Upper lobe of left lung (tissue), 6 donors: ENCODE measurements around the gene SERPINB11. TPM values are rescaled to one million over a fixed set of nuclear protein-coding genes. Genes with fewer than 3 reads are reported as not detected.

Experiments used
- ATAC-seq, 2 donors: fragments of 200-7000 bp; cut with Tn5 transposase; one replicate each; pipeline ENCODE4 v1.9.1; 2022; ENCODE audit warnings: mild to moderate bottlenecking in 2 of 2, moderate library complexity in 2 of 2; ENCODE audit not compliant: low FRiP score in 2 of 2
- DNase-seq, 2 donors: peaks; one replicate each; pipeline ENCODE4 v3.0.0-alpha.2; 2019 to 2020
- H3K27ac ChIP-seq, 4 donors: fragments of 200-600 bp; sonication (generic); one replicate each; pipeline ENCODE4 v1.5.1; 2016 to 2019
- H3K27me3 ChIP-seq, 4 donors: fragments of 200-600 bp; sonication (generic); one replicate each; pipeline ENCODE4 v1.5.1; 2017 to 2019
- H3K36me3 ChIP-seq, 4 donors: fragments of 200-600 bp; sonication (generic); one replicate each; pipeline ENCODE4 v1.5.1; 2016 to 2019
- H3K4me1 ChIP-seq, 4 donors: fragments of 200-600 bp; sonication (generic); one replicate each; pipeline ENCODE4 v1.5.1; 2018 to 2019
- H3K4me3 ChIP-seq, 4 donors: fragments of 200-600 bp; sonication (generic); one replicate each; pipeline ENCODE4 v1.5.1; 2017 to 2019; ENCODE audit warnings: mild to moderate bottlenecking in 2 of 4, moderate library complexity in 1 of 4
- H3K9me3 ChIP-seq, 4 donors: fragments of 200-600 bp; sonication (generic); one replicate each; pipeline ENCODE4 v1.5.1; 2018 to 2019
- CTCF ChIP-seq, 6 experiments: fragments of 450-650 bp in 4 of 6; fragments of 200-600 bp in 2 of 6; sonication (generic) in 2 of 6; IDR thresholded peaks; one replicate each; pipeline ENCODE4 v1.5.1; 2016 to 2019; ENCODE audit warnings: antibody characterized with exemption in 6 of 6
- EP300 ChIP-seq, 4 donors: sonication (generic); formaldehyde crosslinking; IDR thresholded peaks; one replicate each; pipeline ENCODE4 v1.5.1; 2017; ENCODE audit warnings: antibody characterized with exemption in 4 of 4, control low read depth in 2 of 4
- POLR2A ChIP-seq, 4 donors: fragments of 450-650 bp; IDR thresholded peaks; one replicate each; pipeline ENCODE4 v1.5.1; 2016 to 2017; ENCODE audit warnings: antibody characterized with exemption in 4 of 4, mild to moderate bottlenecking in 2 of 4
- POLR2AphosphoS5 ChIP-seq, 2 donors: sonication (generic); formaldehyde crosslinking; IDR thresholded peaks; one replicate each; pipeline ENCODE4 v1.5.1; 2017; ENCODE audit warnings: antibody characterized with exemption in 2 of 2
- WGBS, 2 donors: methylation state at CpG; one replicate each; pipeline ENCODE4 v1.1.5; 2017 to 2018; 5-methylcytosine and 5-hydroxymethylcytosine counted together
- total RNA-seq, 6 donors: library from RNA; depleted of rRNA in 4 of 6; stranded (reverse); fragments of >200 nt in 4 of 6; gene quantifications; one replicate each; pipeline versions ENCODE4 v1.1.0 to v1.2.1, GENCODE V29; 2016 to 2021
- donor health status: DM: no; HTN: no; CAD: no; lungs with moderate emphysema.
- donor health status: DM: no; HTN: yes; CAD: no; lungs with severe emphysema.

SERPINB11 gene
- total RNA-seq, 6 donors from 2014 or later = 0.46 to 12.8 TPM; not detected in 4

DNA sequence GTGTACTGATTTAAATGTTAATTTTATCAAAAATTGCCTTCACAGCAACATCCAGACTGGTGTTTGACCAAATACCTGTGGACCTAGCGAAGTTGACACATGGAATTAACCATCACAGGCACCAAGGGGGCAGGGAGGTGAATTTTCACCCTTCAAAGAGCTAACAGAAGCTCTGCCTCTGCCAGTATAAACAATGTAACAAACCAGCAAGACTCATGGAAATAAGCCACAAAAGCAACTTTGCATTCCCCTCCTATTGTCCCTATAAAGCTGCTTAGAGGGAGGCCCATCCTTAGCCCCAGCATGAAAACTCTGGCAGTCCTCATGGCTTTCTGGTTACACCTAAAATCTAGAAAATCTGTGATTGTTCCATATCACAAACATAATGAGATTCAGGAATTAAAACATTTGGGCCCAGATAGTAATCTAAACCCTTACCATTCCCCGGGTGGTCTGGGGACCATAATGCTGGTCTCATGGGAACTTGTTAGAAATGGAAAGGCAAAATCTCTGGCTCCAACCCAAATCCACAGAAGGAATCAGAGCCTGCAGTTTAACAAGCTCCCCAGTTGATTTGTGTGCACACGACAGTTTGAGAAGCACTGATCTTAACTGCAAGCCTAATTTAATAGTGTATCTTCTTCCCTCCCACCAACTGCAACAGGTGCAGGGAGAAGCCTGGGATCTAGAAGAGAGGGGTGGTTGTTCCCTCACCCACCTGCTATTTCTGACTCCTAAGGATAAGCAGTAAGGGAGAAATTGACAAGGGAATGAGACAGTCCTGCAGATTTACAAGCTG is 23.1 kb downstream of the SERPINB11 start:
- H3K27ac ChIP-seq = no peak overlapping the region
- 23 to 46% methylated on average over 3 of the region's 3 CpGs for WGBS, 2 donors
- no peaks in the 10 kb centered on the region for H3K36me3 ChIP-seq
- no peaks in the 10 kb centered on the region for H3K27me3 ChIP-seq
- TF ChIP-seq POLR2A (IDR thresholded peaks at IDR 0.05) (no peak), CTCF (IDR thresholded peaks at IDR 0.05) (no peak), EP300 (IDR thresholded peaks at IDR 0.05) (no peak), POLR2AphosphoS5 (IDR thresholded peaks at IDR 0.05) (no peak)
- no peaks in the 10 kb centered on the region for H3K4me1 ChIP-seq
- DNase-seq (no peak), ATAC-seq (no peak)
- no peaks in the 10 kb centered on the region for H3K9me3 ChIP-seq
- H3K4me3 ChIP-seq = no peak overlapping the region

- DNase-seq = no peak
- Histone ChIP-seq H3K4me1 (no peaks in the 10 kb centered on the region), H3K27ac (no peak overlapping the region), H3K9me3 (no peaks in the 10 kb centered on the region), H3K27me3 (no peaks in the 10 kb centered on the region), H3K36me3 (no peaks in the 10 kb centered on the region), H3K4me3 (no peak overlapping the region)
- 70 to 76% methylated on average over 5 of the region's 5 CpGs for WGBS, 2 donors
- no peak for ATAC-seq
- TF ChIP-seq EP300 (IDR thresholded peaks at IDR 0.05) (no peak), POLR2A (IDR thresholded peaks at IDR 0.05) (no peak), POLR2AphosphoS5 (IDR thresholded peaks at IDR 0.05) (no peak), CTCF (IDR thresholded peaks at IDR 0.05) (no peak)
These were observed 28.0 kb downstream of the SERPINB11 start for GRCh38 chr18:63730773-63731172.

- no peak overlapping the region for H3K4me3 ChIP-seq
- H3K27me3 ChIP-seq = no peaks in the 10 kb centered on the region
- H3K9me3 ChIP-seq = no peaks in the 10 kb centered on the region
- DNase-seq = no peak
- no peak for TF ChIP-seq POLR2A (IDR thresholded peaks at IDR 0.05)
- no peak for TF ChIP-seq POLR2AphosphoS5 (IDR thresholded peaks at IDR 0.05)
- TF ChIP-seq EP300 (IDR thresholded peaks at IDR 0.05) = no peak
- no peak for TF ChIP-seq CTCF (IDR thresholded peaks at IDR 0.05)
- no peaks in the 10 kb centered on the region for H3K36me3 ChIP-seq
- no peak overlapping the region for H3K27ac ChIP-seq
- 80 to 92% methylated on average over 3 of the region's 3 CpGs for WGBS, 2 donors
- ATAC-seq = no peak
- H3K4me1 ChIP-seq = no peaks in the 10 kb centered on the region
These were observed 28.5 kb downstream of the SERPINB11 start for GRCh38 chr18:63731215-63731614.

- ATAC-seq = no peak
- DNase-seq = no peak
- Histone ChIP-seq H3K36me3 (no peaks in the 10 kb centered on the region), H3K27me3 (no peaks in the 10 kb centered on the region), H3K4me3 (no peak overlapping the region), H3K27ac (no peak overlapping the region), H3K9me3 (no peaks in the 10 kb centered on the region), H3K4me1 (no peaks in the 10 kb centered on the region)
- TF ChIP-seq EP300 (IDR thresholded peaks at IDR 0.05) (no peak), CTCF (IDR thresholded peaks at IDR 0.05) (no peak), POLR2AphosphoS5 (IDR thresholded peaks at IDR 0.05) (no peak), POLR2A (IDR thresholded peaks at IDR 0.05) (no peak)
These were observed 34.1 kb downstream of the SERPINB11 start for GRCh38 chr18:63736876-63737275.

DNA sequence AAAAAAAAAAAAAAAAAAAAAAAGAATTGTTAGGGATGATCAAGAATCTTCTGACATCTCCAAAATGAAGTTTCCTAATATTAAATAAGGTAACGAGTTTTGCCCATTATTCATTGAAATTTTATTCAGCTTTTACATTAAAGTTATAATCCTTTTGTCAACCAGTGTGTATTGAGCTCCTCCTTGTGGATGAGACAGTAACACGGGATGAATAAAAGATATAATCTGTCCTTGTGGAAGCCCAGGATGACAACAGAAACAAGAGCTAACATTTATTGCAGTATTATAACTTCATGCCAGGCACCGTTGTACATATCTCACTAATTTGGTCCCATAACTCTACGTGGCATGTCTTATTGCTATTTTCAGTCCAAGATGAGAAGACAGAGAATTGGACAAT is 39.0 kb downstream of the SERPINB11 start:
- H3K4me1 ChIP-seq = no peaks in the 10 kb centered on the region
- no peaks in the 10 kb centered on the region for H3K9me3 ChIP-seq
- H3K36me3 ChIP-seq = no peaks in the 10 kb centered on the region
- no peaks in the 10 kb centered on the region for H3K27me3 ChIP-seq
- TF ChIP-seq POLR2A (IDR thresholded peaks at IDR 0.05) = no peak
- peak in 1 of 6 experiments; percentile 10 for TF ChIP-seq CTCF (IDR thresholded peaks at IDR 0.05)
- TF ChIP-seq EP300 (IDR thresholded peaks at IDR 0.05) = no peak
- WGBS, 2 donors = 60 to 68% methylated on average over 4 of the region's 4 CpGs
- H3K4me3 ChIP-seq = no peak overlapping the region
- no peak overlapping the region for H3K27ac ChIP-seq
- no peak for DNase-seq
- no peak for ATAC-seq
